SK-N-SH (cell line): ENCODE measurements around the gene XRCC3.

Experiments used
- ELF1 ChIP-seq: IDR thresholded peaks from 2 replicates; pipeline ENCODE4 v1.4.0; 2012
- EP300 ChIP-seq, 2 experiments: IDR thresholded peaks; 2 replicates each; pipeline versions ENCODE4 v1.4.0 to v1.6.1; 2012; ENCODE audit warnings: borderline replicate concordance in 1 of 2, low read depth in 1 of 2, low read length in 1 of 2
- FOXM1 ChIP-seq: IDR thresholded peaks from 2 replicates; pipeline ENCODE4 v1.4.0; 2012; ENCODE audit warnings: low read depth, mild to moderate bottlenecking
- GABPA ChIP-seq: IDR thresholded peaks from 2 replicates; pipeline ENCODE4 v1.4.0; 2012; ENCODE audit warnings: low read depth, mild to moderate bottlenecking
- NFIC ChIP-seq: IDR thresholded peaks from 2 replicates; pipeline ENCODE4 v1.4.0; 2012; ENCODE audit warnings: borderline replicate concordance
- POLR2AphosphoS5 ChIP-seq: IDR thresholded peaks from 2 replicates; pipeline ENCODE4 v1.6.1; 2012; ENCODE audit warnings: low read depth, low read length
- RAD21 ChIP-seq: IDR thresholded peaks from 2 replicates; pipeline ENCODE4 v1.6.1; 2012; ENCODE audit warnings: mild to moderate bottlenecking, low read length
- SIN3A ChIP-seq: IDR thresholded peaks from 2 replicates; pipeline ENCODE4 v1.6.1; 2012; ENCODE audit warnings: low read depth, mild to moderate bottlenecking, low read length, moderate library complexity, borderline replicate concordance
- YY1 ChIP-seq: IDR thresholded peaks from 2 replicates; pipeline ENCODE4 v1.4.0; 2012; ENCODE audit warnings: low read depth, mild to moderate bottlenecking
- TF ChIP-seq, protein P1 (sequence below): IDR thresholded peaks from 2 replicates; pipeline ENCODE4 v1.6.1; 2012; ENCODE audit warnings: mild to moderate bottlenecking, low read depth, low read length, moderate library complexity
- TF ChIP-seq, protein P2 (sequence below): fragments of 200-600 bp; sonication (generic); IDR thresholded peaks from 2 replicates; pipeline ENCODE4 v1.6.1; 2017; ENCODE audit warnings: antibody characterized with exemption, mild to moderate bottlenecking, moderate library complexity
- TF ChIP-seq, protein P3 (sequence below): IDR thresholded peaks from 2 replicates; pipeline ENCODE4; 2012
- TF ChIP-seq, protein P4 (sequence below): fragments of 150-350 bp; IDR thresholded peaks from 2 replicates; pipeline ENCODE4 v1.6.1; 2016; ENCODE audit warnings: mild to moderate bottlenecking, low read depth, low read length

DNA sequence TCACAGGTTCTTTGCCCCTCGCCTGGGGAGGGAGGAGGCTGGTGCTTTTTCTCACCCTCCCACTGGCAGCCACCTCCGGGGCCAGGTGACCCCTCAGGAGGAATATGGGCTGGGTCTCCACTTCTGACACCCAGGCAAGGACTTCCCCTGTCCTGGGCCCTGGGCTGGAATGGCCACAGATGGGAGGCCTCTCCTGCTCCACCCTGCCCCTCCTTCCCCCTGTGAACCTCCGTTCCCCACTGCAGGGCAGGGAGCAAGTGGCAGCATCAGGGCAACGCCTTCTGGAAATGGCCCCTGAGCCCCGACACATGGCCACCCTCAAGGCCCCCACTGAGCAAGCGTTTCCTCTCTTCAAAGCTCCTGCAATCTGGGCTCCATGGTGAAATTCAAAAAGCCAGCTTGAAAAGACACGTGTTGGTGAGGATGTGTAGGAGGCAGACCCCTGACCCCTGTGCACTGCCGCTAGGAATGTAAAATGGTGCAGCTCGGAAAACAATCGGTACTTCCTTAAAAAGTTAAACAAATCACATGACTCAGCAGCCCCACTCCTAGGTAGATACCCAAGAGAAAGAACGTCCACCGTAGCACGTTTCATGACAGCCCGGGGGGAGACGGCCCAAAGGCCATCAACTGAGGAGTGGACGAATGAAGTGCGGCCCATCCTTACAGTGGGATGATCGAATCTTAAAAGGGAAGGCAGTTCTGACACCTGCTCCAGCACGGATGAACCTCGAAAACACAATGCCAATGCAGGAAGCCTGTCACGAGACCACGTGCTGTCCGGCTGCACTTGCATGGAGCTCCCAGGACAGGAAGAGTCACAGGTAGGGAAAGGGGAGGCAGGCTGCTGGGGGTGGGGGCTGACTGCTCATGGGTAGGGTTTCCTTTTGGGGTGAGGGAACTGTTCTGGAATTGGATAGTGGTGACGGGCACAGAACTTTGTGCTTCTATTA, 11.5 kb downstream of the XRCC3 start:
- no peak for TF ChIP-seq NFIC
- TF ChIP-seq, protein P1, sequence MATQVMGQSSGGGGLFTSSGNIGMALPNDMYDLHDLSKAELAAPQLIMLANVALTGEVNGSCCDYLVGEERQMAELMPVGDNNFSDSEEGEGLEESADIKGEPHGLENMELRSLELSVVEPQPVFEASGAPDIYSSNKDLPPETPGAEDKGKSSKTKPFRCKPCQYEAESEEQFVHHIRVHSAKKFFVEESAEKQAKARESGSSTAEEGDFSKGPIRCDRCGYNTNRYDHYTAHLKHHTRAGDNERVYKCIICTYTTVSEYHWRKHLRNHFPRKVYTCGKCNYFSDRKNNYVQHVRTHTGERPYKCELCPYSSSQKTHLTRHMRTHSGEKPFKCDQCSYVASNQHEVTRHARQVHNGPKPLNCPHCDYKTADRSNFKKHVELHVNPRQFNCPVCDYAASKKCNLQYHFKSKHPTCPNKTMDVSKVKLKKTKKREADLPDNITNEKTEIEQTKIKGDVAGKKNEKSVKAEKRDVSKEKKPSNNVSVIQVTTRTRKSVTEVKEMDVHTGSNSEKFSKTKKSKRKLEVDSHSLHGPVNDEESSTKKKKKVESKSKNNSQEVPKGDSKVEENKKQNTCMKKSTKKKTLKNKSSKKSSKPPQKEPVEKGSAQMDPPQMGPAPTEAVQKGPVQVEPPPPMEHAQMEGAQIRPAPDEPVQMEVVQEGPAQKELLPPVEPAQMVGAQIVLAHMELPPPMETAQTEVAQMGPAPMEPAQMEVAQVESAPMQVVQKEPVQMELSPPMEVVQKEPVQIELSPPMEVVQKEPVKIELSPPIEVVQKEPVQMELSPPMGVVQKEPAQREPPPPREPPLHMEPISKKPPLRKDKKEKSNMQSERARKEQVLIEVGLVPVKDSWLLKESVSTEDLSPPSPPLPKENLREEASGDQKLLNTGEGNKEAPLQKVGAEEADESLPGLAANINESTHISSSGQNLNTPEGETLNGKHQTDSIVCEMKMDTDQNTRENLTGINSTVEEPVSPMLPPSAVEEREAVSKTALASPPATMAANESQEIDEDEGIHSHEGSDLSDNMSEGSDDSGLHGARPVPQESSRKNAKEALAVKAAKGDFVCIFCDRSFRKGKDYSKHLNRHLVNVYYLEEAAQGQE = no peak
- TF ChIP-seq, protein P2, sequence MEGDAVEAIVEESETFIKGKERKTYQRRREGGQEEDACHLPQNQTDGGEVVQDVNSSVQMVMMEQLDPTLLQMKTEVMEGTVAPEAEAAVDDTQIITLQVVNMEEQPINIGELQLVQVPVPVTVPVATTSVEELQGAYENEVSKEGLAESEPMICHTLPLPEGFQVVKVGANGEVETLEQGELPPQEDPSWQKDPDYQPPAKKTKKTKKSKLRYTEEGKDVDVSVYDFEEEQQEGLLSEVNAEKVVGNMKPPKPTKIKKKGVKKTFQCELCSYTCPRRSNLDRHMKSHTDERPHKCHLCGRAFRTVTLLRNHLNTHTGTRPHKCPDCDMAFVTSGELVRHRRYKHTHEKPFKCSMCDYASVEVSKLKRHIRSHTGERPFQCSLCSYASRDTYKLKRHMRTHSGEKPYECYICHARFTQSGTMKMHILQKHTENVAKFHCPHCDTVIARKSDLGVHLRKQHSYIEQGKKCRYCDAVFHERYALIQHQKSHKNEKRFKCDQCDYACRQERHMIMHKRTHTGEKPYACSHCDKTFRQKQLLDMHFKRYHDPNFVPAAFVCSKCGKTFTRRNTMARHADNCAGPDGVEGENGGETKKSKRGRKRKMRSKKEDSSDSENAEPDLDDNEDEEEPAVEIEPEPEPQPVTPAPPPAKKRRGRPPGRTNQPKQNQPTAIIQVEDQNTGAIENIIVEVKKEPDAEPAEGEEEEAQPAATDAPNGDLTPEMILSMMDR = no peak
- TF ChIP-seq EP300 (IDR thresholded peaks at IDR 0.05; ENCODE audit: borderline replicate concordance in 1 of 2, low read depth in 1 of 2, low read length in 1 of 2) = no peak
- no peak for TF ChIP-seq POLR2AphosphoS5
- TF ChIP-seq YY1 = no peak
- no peak for TF ChIP-seq FOXM1
- TF ChIP-seq, protein P3, sequence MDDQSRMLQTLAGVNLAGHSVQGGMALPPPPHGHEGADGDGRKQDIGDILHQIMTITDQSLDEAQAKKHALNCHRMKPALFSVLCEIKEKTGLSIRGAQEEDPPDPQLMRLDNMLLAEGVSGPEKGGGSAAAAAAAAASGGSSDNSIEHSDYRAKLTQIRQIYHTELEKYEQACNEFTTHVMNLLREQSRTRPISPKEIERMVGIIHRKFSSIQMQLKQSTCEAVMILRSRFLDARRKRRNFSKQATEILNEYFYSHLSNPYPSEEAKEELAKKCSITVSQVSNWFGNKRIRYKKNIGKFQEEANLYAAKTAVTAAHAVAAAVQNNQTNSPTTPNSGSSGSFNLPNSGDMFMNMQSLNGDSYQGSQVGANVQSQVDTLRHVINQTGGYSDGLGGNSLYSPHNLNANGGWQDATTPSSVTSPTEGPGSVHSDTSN = no peak
- TF ChIP-seq GABPA = no peak
- no peak for TF ChIP-seq RAD21
- TF ChIP-seq, protein P4, sequence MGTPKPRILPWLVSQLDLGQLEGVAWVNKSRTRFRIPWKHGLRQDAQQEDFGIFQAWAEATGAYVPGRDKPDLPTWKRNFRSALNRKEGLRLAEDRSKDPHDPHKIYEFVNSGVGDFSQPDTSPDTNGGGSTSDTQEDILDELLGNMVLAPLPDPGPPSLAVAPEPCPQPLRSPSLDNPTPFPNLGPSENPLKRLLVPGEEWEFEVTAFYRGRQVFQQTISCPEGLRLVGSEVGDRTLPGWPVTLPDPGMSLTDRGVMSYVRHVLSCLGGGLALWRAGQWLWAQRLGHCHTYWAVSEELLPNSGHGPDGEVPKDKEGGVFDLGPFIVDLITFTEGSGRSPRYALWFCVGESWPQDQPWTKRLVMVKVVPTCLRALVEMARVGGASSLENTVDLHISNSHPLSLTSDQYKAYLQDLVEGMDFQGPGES = no peak
- TF ChIP-seq SIN3A = no peak
- TF ChIP-seq ELF1 = no peak
